GM21381 (cell line): ENCODE measurements around the gene SLC12A4.

Source experiments
- ATAC-seq: cut with Tn5 transposase; IDR thresholded peaks from one replicate; pipeline ENCODE4 v1.9.1; 2021; ENCODE audit warnings: mild to moderate bottlenecking, moderate library complexity; ENCODE audit not compliant: unreplicated experiment

SLC12A4 gene

GRCh38 chr16:67963662-67964321 is 4.6 kb downstream of the SLC12A4 start:
- ATAC-seq: no peak

GRCh38 chr16:67963292-67963661 is 5.2 kb downstream of the SLC12A4 start:
- no peak for ATAC-seq

- no peak for ATAC-seq
Measured at GRCh38 chr16:67962135-67962534, 6.3 kb downstream of the SLC12A4 start.

GRCh38 chr16:67961551-67961957 is 6.9 kb downstream of the SLC12A4 start:
- no peak for ATAC-seq

- no peak for ATAC-seq
Measured at GRCh38 chr16:67959536-67960329, 8.7 kb downstream of the SLC12A4 start.

- ATAC-seq: no peak
Measured at GRCh38 chr16:67957622-67958021, 10.8 kb downstream of the SLC12A4 start.

GRCh38 chr16:67954421-67955196 is 13.8 kb downstream of the SLC12A4 start:
- ATAC-seq: no peak

- no peak for ATAC-seq
Measured at GRCh38 chr16:67953641-67954375, 14.6 kb downstream of the SLC12A4 start.

GRCh38 chr16:67951485-67951884 is 17.0 kb downstream of the SLC12A4 start:
- ATAC-seq: no peak

GRCh38 chr16:67950335-67950843 is 18.0 kb downstream of the SLC12A4 start:
- ATAC-seq: no peak

GRCh38 chr16:67949645-67950044 is 18.8 kb downstream of the SLC12A4 start:
- ATAC-seq: no peak

GRCh38 chr16:67948015-67948414 is 20.4 kb downstream of the SLC12A4 start:
- no peak for ATAC-seq

GRCh38 chr16:67946966-67947558 is 21.4 kb downstream of the SLC12A4 start:
- no peak for ATAC-seq

- ATAC-seq: no peak
Measured at GRCh38 chr16:67946128-67946569, 22.3 kb downstream of the SLC12A4 start.

GRCh38 chr16:67945392-67945933 is 23.0 kb downstream of the SLC12A4 start:
- no peak for ATAC-seq

GRCh38 chr16:67944690-67945391 is 23.6 kb downstream of the SLC12A4 start:
- ATAC-seq: no peak

GRCh38 chr16:67943619-67944504 is 24.6 kb downstream of the SLC12A4 start, which contains the start of gene LCAT:
Gene LCAT, minus strand, starts transcription at chr16:67944120. Its CDS starts 19 bp downstream, at chr16:67944101.
- no peak for ATAC-seq

- no peak for ATAC-seq
Measured at GRCh38 chr16:67943256-67943618, 25.2 kb downstream of the SLC12A4 start.
